Nephron progenitor cell (in vitro differentiated cells): Measurements from ENCODE around the gene FOXP4.

ENCODE experiments used
- DNase-seq: peaks from one replicate; pipeline ENCODE4 v3.0.0; 2021
- H3K27ac Mint-ChIP-seq: 2 replicates; pipeline ENCODE4 v1.8.0; 2021; ENCODE audit warnings: mild to moderate bottlenecking, moderate library complexity, mixed read lengths
- H3K27me3 Mint-ChIP-seq: 2 replicates; pipeline ENCODE4 v1.8.0; 2021; ENCODE audit warnings: mild to moderate bottlenecking, low read depth, mixed read lengths; ENCODE audit not compliant: poor library complexity
- H3K36me3 Mint-ChIP-seq: 2 replicates; pipeline ENCODE4 v1.8.0; 2021; ENCODE audit warnings: low read depth, mixed read lengths
- H3K4me1 Mint-ChIP-seq: 2 replicates; pipeline ENCODE4 v1.8.0; 2021; ENCODE audit warnings: mixed read lengths
- H3K4me3 Mint-ChIP-seq: 2 replicates; pipeline ENCODE4 v1.8.0; 2021; ENCODE audit warnings: mild to moderate bottlenecking, moderate library complexity, mixed read lengths
- H3K9me3 Mint-ChIP-seq: 2 replicates; pipeline ENCODE4 v1.8.0; 2021; ENCODE audit warnings: mild to moderate bottlenecking, moderate library complexity, mixed read lengths
- TF ChIP-seq, protein P1 (sequence below): fragments of 200-600 bp; sonication (generic); IDR thresholded peaks from 2 replicates; pipeline ENCODE4 v1.5.0; 2021; ENCODE audit warnings: antibody characterized with exemption

The FOXP4 gene

DNA sequence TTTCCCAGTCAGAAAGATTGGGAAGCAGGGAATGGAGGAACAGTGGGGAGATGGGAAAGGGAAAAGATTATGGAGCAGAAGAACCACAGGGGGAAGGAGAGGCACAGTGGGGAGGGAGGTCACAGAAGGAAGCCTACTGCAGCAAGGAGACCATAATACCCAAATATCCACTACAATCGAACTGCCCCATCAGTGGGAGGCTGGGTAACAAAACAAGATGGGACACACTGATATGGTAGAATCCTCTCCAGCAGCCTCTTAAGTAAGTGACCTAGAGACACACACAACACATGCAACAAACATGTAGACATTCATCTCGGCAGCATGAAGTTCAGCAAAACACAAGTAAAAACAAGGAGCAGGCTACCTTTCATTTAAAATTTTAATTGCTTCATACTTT is 4.8 kb upstream of the FOXP4 start:
- TF ChIP-seq, protein P1, sequence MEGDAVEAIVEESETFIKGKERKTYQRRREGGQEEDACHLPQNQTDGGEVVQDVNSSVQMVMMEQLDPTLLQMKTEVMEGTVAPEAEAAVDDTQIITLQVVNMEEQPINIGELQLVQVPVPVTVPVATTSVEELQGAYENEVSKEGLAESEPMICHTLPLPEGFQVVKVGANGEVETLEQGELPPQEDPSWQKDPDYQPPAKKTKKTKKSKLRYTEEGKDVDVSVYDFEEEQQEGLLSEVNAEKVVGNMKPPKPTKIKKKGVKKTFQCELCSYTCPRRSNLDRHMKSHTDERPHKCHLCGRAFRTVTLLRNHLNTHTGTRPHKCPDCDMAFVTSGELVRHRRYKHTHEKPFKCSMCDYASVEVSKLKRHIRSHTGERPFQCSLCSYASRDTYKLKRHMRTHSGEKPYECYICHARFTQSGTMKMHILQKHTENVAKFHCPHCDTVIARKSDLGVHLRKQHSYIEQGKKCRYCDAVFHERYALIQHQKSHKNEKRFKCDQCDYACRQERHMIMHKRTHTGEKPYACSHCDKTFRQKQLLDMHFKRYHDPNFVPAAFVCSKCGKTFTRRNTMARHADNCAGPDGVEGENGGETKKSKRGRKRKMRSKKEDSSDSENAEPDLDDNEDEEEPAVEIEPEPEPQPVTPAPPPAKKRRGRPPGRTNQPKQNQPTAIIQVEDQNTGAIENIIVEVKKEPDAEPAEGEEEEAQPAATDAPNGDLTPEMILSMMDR, result no peak
- no peaks in the 10 kb centered on the region for H3K36me3 Mint-ChIP-seq
- H3K27ac Mint-ChIP-seq, result no peak overlapping the region
- peaks cover 71% of the 10 kb centered on the region for H3K27me3 Mint-ChIP-seq
- peak overlapping the region; percentile 13 for H3K4me3 Mint-ChIP-seq
- H3K4me1 Mint-ChIP-seq, result peaks cover 91% of the 10 kb centered on the region
- H3K9me3 Mint-ChIP-seq, result no peaks in the 10 kb centered on the region
- DNase-seq, result no peak

DNA sequence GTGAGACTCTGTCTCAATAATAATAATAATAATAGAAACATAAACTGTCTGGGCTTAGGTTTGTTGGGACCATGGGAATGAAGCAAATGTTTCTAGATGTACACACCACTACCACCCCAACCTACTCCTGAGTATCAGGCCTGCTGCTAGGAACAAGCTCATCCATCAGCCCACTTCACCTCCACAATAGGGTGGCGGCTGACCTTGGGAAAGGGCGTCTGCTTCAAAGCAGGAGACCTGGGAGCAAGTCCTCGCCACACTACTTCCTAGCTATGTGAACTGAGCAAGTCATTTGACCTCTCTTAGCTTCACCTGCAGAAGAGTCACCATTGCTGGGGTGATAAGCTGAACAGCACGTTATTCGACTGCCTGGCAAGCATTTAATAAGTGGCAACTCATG is 3.1 kb upstream of the FOXP4 start:
- Mint-ChIP-seq H3K4me3 (no peak overlapping the region), H3K36me3 (no peaks in the 10 kb centered on the region)

DNA sequence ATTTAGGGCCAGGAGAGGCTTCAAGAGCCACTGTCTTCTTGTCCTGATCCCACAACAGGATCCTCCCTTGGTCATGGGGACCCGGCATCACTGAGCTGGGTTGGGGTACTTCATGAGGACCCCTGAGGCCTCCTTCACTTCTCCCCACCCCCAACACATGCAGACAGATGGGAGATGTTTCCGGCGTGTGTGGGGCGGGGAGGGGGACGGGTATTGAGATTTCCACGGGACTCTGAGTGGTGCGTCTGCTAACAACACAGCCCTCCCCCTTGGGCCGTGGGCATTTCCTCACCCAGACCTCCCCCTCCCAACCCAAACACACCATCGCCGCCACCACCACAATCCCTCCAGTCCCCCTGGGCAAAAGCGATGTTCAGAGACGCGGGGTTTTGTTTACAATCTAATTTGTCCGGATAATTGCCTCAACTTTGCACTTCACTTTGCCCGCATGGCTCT is 906 bp upstream of the FOXP4 start:
- H3K27me3 Mint-ChIP-seq, result peaks cover 56% of the 10 kb centered on the region

More for the DNA sequence above, 3.1 kb upstream of the FOXP4 start:
- Mint-ChIP-seq H3K27ac (no peak overlapping the region), H3K27me3 (peaks cover 56% of the 10 kb centered on the region), H3K4me1 (peaks cover 75% of the 10 kb centered on the region), H3K9me3 (no peaks in the 10 kb centered on the region)
- no peak for DNase-seq
- TF ChIP-seq, protein P1, result no peak

DNA sequence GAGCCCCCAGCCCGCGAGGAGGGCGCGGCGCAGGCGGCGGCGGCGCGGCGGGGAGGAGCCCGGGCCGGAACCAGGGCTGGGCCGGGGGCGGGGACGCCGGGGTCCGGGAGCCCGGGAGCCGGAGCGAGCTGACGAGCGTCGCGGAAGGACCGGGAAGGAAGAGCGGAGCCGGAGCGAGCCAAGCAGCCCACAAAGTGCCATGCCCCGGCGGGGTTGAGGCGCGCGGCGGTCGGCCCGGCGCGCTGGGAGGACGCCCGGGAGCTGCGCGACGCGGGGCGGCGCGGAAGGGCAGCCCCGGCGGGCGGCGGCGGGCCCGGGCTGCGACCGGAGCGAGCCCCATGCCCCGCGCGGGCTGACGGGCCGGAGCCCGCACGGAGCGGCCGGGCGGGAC is 289 bp downstream of the FOXP4 start:
- Mint-ChIP-seq H3K4me1 (peaks cover 75% of the 10 kb centered on the region), H3K4me3 (peak overlapping the region; percentile 62), H3K9me3 (no peaks in the 10 kb centered on the region), H3K36me3 (peaks cover 19% of the 10 kb centered on the region), H3K27me3 (peaks cover 57% of the 10 kb centered on the region), H3K27ac (no peak overlapping the region)
- DNase-seq, result no peak
- TF ChIP-seq, protein P1, result no peak

More for the DNA sequence above, 906 bp upstream of the FOXP4 start:
- peaks cover 7% of the 10 kb centered on the region for H3K36me3 Mint-ChIP-seq
- no peaks in the 10 kb centered on the region for H3K9me3 Mint-ChIP-seq
- TF ChIP-seq, protein P1, result no peak
- H3K27ac Mint-ChIP-seq, result no peak overlapping the region
- peak overlapping the region; percentile 86 for H3K4me3 Mint-ChIP-seq
- H3K4me1 Mint-ChIP-seq, result peaks cover 75% of the 10 kb centered on the region
- DNase-seq, result no peak

DNA sequence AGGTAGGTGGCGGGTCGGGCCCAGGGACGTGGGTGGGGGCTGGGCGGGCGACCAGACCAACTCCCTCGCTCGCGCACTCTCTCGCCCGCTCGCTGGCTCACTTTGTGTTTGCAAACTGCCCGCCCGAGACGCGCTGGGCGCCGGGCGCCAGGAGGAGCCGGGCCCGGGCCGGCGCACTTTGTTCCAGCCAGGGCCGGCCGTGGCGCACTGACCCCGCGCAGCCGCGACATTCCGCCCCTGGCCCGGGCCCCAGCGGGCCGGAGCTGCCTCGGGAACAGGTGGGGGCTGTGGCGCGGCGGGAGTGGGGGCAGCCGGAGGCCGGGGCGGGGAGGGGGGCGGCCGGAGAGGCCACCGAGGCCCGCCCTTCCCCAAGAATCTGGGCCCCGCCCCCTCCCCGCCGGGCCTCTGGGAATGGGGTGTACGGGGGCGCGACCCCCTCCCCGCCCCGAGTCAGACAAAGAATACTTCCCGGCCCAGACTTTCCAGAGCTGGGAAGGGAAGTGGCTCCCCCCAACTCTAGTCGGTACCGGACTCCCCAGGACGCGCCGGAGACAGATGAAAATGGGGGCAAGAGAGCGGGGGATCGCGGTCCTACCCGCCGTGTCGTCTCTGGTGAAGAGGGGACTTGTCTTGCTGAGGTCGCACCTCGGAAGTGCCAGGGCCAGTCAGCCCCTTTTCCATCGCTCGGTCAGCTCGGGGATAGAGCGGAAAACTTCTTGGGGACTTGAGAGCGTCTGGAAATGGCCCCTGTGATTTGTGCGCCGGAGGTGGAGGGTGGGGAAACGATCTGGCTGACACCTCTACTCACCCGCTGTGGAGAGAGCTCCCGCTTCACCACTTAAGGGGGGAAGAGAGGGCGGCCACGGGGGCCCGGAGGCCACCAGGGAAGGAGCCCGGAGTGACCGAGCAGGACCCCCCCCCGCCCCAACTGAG is 951 bp downstream of the FOXP4 start:
- no peaks in the 10 kb centered on the region for H3K9me3 Mint-ChIP-seq
- DNase-seq, result peak; percentile 63
- TF ChIP-seq, protein P1, result no peak
- peak overlapping the region; percentile 72 for H3K27ac Mint-ChIP-seq
- peaks cover 75% of the 10 kb centered on the region for H3K4me1 Mint-ChIP-seq
- peaks cover 26% of the 10 kb centered on the region for H3K36me3 Mint-ChIP-seq
- H3K27me3 Mint-ChIP-seq, result peaks cover 60% of the 10 kb centered on the region
- peak overlapping the region; percentile 98 for H3K4me3 Mint-ChIP-seq

DNA sequence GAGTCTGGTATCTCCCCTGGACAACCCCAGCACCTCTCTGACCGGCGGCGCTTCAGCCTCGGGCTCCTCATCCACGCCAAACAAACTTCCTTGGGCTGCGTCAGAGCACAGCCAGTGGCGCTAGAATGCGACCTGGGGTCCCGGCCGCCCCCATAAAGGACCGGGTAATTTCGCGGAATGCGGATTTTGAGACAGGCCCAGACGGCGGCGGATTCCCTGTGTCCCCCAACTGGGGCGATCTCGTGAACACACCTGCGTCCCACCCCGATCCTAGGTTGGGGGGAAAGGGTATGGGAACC is 1.6 kb downstream of the FOXP4 start:
- peaks cover 31% of the 10 kb centered on the region for H3K36me3 Mint-ChIP-seq
- TF ChIP-seq, protein P1, result no peak
- peaks cover 80% of the 10 kb centered on the region for H3K4me1 Mint-ChIP-seq
- peaks cover 62% of the 10 kb centered on the region for H3K27me3 Mint-ChIP-seq
- no peak overlapping the region for H3K27ac Mint-ChIP-seq
- peak overlapping the region; percentile 98 for H3K4me3 Mint-ChIP-seq
- H3K9me3 Mint-ChIP-seq, result no peaks in the 10 kb centered on the region
- no peak for DNase-seq
